Motor neuron (in vitro differentiated cells): ENCODE results near the gene GPR39. TPM values are rescaled to one million over a fixed set of nuclear protein-coding genes. Genes with fewer than 3 reads are reported as not detected.

Experiments
- ATAC-seq, 8 experiments: fragments of 200-7000 bp; cut with Tn5 transposase; replicated peaks in 6 of 8; 2 replicates each; pipeline ENCODE4 v1.8.0; 2021; ENCODE audit warnings: mild to moderate bottlenecking in 8 of 8, moderate library complexity in 8 of 8
- H3K27ac ChIP-seq, 2 donors: fragments of 250-450 bp; sonication (Bioruptor Pico); 2 replicates each; pipeline ENCODE4 v1.9.0; 2021; ENCODE audit warnings: antibody characterized with exemption in 2 of 2, mild to moderate bottlenecking in 2 of 2, moderate library complexity in 1 of 2
- H3K4me1 ChIP-seq, 2 donors: fragments of 250-450 bp; sonication (Bioruptor Pico); replicated peaks in 1 of 2; 2 replicates each; pipeline ENCODE4 v1.6.1; 2021; ENCODE audit warnings: antibody characterized with exemption in 2 of 2, mild to moderate bottlenecking in 2 of 2, moderate library complexity in 1 of 2
- H3K4me3 ChIP-seq, 5 donors: fragments of 250-450 bp; sonication (Bioruptor Pico); 2 replicates each; pipeline ENCODE4 v1.9.0; 2021; ENCODE audit warnings: antibody characterized with exemption in 5 of 5, mild to moderate bottlenecking in 5 of 5, moderate library complexity in 4 of 5
- WGBS, 10 experiments: fragments of 450-650 bp; shearing (Covaris generic); methylation state at CpG; one replicate each; pipeline ENCODE4 v1.0.0; 2022; 5-methylcytosine and 5-hydroxymethylcytosine counted together
- in situ Hi-C, 9 experiments: fragments of 400-800 bp; cut with MboI; loops; one replicate each; pipeline ENCODE4 v1.15.0; 2021; ENCODE audit warnings: low sequenced_read_pairs in 9 of 9, low pct_unique_long_range_greater_than_20kb in 2 of 9; ENCODE audit not compliant: unreplicated experiment in 9 of 9
- total RNA-seq, 8 experiments: library from RNA; unstranded; fragments of 300-600 nt; gene quantifications; 2 replicates each; pipeline versions ENCODE4 v1.2.3 to v1.2.4, GENCODE V29; 2022

GPR39 gene
- total RNA-seq, 8 experiments from 2014 or later: 0.38 to 1.3 (median 0.82) TPM; not detected in 2

DNA sequence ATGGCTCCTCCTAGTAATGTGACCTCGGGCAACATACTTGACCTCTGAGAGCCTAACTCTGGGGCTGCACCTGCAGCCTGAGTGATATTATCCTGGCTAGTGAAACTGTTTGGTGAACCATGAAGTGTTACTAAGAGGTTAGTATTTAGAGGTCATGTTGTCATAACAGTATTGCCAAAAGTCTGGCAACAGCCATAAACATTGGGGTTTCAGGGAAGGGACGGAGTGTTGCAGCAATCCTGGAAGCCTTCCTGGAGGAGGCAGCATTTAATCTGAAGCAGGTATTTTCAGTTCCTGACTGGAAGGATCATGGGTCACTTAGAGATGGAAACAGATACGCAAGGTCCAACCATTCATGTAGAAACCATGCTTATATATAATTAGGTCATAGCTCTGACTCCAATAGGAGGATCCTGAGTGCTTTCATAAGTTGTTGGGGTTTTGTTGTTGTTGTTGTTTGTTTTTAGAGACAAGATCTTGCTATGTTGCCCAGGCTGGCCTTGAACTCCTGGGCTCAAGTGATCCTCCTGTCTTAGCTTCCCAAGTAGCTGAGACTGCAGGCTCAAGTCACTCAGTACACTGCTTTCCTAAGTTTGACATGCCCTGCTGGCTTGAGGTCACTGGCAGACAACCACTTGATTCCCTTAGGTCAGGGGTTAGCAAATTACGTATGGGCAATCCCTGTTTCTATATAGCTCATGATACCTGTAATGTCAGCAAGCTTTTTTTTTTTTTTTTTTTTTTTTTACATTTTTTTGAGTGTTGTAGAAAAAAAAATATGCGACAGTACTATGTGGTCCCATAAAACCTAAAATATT lies 21.5 kb downstream of the GPR39 start:
- H3K4me1 ChIP-seq: peaks cover 10 to 22% of the 10 kb centered on the region in 2 donors
- H3K4me3 ChIP-seq: no peak overlapping the region
- ATAC-seq: no peak
- 33 to 100% (median 78%) methylated on average over 1 to 5 of the region's 5 CpGs for WGBS, 10 experiments
- in situ Hi-C loops: no loop called here
- no peak overlapping the region for H3K27ac ChIP-seq

- H3K27ac ChIP-seq: peak overlapping the region in 1 of 2 donors; percentile 25
- no peak overlapping the region for H3K4me3 ChIP-seq
- ATAC-seq: peak; percentile 38 to 98 (median 72)
- 0 to 87% (median 70%) methylated on average over 1 to 4 of the region's 4 CpGs; no CpG with 5 or more reads in 3 of the 10 experiments for WGBS, 10 experiments
- in situ Hi-C loops: no loop called here
- peaks cover 10 to 22% of the 10 kb centered on the region in 2 donors for H3K4me1 ChIP-seq
Observed at GRCh38 chr2:132438691-132439090, 22.1 kb downstream of the GPR39 start.

- in situ Hi-C loops: no loop called here
- H3K27ac ChIP-seq: no peak overlapping the region
- no peak overlapping the region for H3K4me3 ChIP-seq
- WGBS, 10 experiments: 0 to 94% (median 73%) methylated on average over 1 to 6 of the region's 6 CpGs; no CpG with 5 or more reads in 1 of the 10 experiments
- H3K4me1 ChIP-seq: peaks cover 10 to 22% of the 10 kb centered on the region in 2 donors
- ATAC-seq: no peak
Observed at GRCh38 chr2:132439703-132440398, 23.2 kb downstream of the GPR39 start.

GRCh38 chr2:132441051-132441450 lies 24.4 kb downstream of the GPR39 start:
- no peak for ATAC-seq
- in situ Hi-C loops: no loop called here
- no peak overlapping the region for H3K4me3 ChIP-seq
- peaks cover 10 to 22% of the 10 kb centered on the region in 2 donors for H3K4me1 ChIP-seq
- WGBS, 10 experiments: 60 to 100% (median 95%) methylated on average over 1 of the region's 1 CpG; no CpG with 5 or more reads in 4 of the 10 experiments
- H3K27ac ChIP-seq: no peak overlapping the region

- peaks cover 10 to 19% of the 10 kb centered on the region in 2 donors for H3K4me1 ChIP-seq
- peak in 1 of 8 experiments; percentile 7 for ATAC-seq
- H3K4me3 ChIP-seq: no peak overlapping the region
- in situ Hi-C loops: no loop called here
- 69 to 100% (median 83%) methylated on average over 1 to 6 of the region's 7 CpGs; no CpG with 5 or more reads in 1 of the 10 experiments for WGBS, 10 experiments
- H3K27ac ChIP-seq: no peak overlapping the region
Observed at GRCh38 chr2:132442278-132442677, 25.7 kb downstream of the GPR39 start.

DNA sequence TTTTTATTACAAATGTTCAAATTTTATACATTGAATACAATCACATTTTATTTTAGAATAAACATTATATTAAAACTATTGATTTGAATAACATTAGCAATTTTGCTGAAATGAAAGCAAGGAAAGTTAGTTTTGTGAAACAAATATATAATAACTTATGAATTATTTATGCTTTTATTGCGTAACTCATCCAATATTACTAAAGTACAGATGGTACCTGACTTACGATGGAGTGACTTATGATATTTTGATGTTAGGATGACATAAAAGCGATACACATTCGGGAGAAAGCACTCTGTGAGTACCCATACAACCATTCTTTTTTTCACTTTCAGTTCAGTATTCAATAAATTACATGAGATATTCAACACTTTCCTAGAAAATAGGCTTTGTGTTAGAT lies 26.5 kb downstream of the GPR39 start:
- no peak for ATAC-seq
- H3K4me3 ChIP-seq: no peak overlapping the region
- H3K4me1 ChIP-seq: peaks cover 13 to 22% of the 10 kb centered on the region in 2 donors
- in situ Hi-C loops: no loop called here
- no peak overlapping the region for H3K27ac ChIP-seq
- 79 to 100% (median 95%) methylated on average over 2 to 4 of the region's 4 CpGs; no CpG with 5 or more reads in 1 of the 10 experiments for WGBS, 10 experiments

GRCh38 chr2:132446444-132446843 lies 29.8 kb downstream of the GPR39 start:
- Histone ChIP-seq H3K27ac (no peak overlapping the region), H3K4me3 (no peak overlapping the region), H3K4me1 (peaks cover 19 to 20% of the 10 kb centered on the region in 2 donors)
- 43 to 100% (median 78%) methylated on average over 1 to 2 of the region's 2 CpGs; no CpG with 5 or more reads in 3 of the 10 experiments for WGBS, 10 experiments
- peak in 1 of 8 experiments; percentile 56 for ATAC-seq
- in situ Hi-C loops: no loop called here

GRCh38 chr2:132448331-132448730 lies 31.7 kb downstream of the GPR39 start:
- H3K4me3 ChIP-seq: no peak overlapping the region
- ATAC-seq: peak in 4 of 8 experiments; percentile 25 to 41 (median 34)
- peaks cover 12 to 20% of the 10 kb centered on the region in 2 donors for H3K4me1 ChIP-seq
- H3K27ac ChIP-seq: no peak overlapping the region
- WGBS, 10 experiments: 0 to 60% (median 20%) methylated on average over 2 to 6 of the region's 6 CpGs; no CpG with 5 or more reads in 1 of the 10 experiments
- in situ Hi-C loops: no loop called here

- WGBS, 10 experiments: 50 to 100% (median 83%) methylated on average over 1 to 4 of the region's 4 CpGs; no CpG with 5 or more reads in 2 of the 10 experiments
- H3K27ac ChIP-seq: no peak overlapping the region
- ATAC-seq: peak; percentile 60 to 86 (median 73)
- no peak overlapping the region for H3K4me3 ChIP-seq
- in situ Hi-C loops: no loop called here
- H3K4me1 ChIP-seq: peaks cover 12 to 20% of the 10 kb centered on the region in 2 donors
Observed at GRCh38 chr2:132448771-132449170, 32.2 kb downstream of the GPR39 start.

GRCh38 chr2:132449868-132450267 lies 33.3 kb downstream of the GPR39 start:
- H3K4me3 ChIP-seq: no peak overlapping the region
- in situ Hi-C loops: no loop called here
- 60 to 100% (median 83%) methylated on average over 1 of the region's 1 CpG; no CpG with 5 or more reads in 6 of the 10 experiments for WGBS, 10 experiments
- ATAC-seq: peak in 1 of 8 experiments; percentile 39
- H3K27ac ChIP-seq: no peak overlapping the region
- H3K4me1 ChIP-seq: peaks cover 12 to 20% of the 10 kb centered on the region in 2 donors

DNA sequence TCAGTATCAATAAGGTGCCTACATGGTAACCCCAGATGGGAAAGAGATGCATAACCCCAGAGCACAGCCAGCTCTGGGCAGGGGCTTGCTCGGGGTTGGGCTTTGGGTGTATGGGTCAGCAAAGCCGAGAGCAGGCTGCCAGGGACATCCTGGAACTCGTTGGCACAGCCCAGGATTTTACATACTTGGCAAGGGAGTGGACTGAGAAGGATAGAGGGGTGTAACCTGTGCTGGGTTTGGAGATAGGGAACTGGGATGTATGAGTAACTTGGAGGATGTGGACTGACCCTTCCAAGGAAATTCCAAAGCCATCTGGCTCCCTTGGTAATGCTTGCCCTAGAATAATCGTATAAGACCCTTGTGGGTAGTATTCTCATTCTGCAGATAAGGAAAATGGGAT lies 44.2 kb downstream of the GPR39 start:
- no peak for ATAC-seq
- H3K27ac ChIP-seq: no peak overlapping the region
- in situ Hi-C loops: no loop called here
- 0 to 80% (median 30%) methylated on average over 1 to 4 of the region's 4 CpGs; no CpG with 5 or more reads in 2 of the 10 experiments for WGBS, 10 experiments
- no peak overlapping the region for H3K4me3 ChIP-seq
- H3K4me1 ChIP-seq: no peaks in the 10 kb centered on the region

GRCh38 chr2:132462236-132462635 lies 45.6 kb downstream of the GPR39 start:
- Histone ChIP-seq H3K4me3 (no peak overlapping the region), H3K27ac (no peak overlapping the region), H3K4me1 (no peaks in the 10 kb centered on the region)
- ATAC-seq: no peak
- 33 to 60% (median 55%) methylated on average over 1 of the region's 1 CpG; no CpG with 5 or more reads in 6 of the 10 experiments for WGBS, 10 experiments
- in situ Hi-C loops: no loop called here

GRCh38 chr2:132463719-132464118 lies 47.1 kb downstream of the GPR39 start:
- no peak for ATAC-seq
- in situ Hi-C loops: no loop called here
- Histone ChIP-seq H3K27ac (no peak overlapping the region), H3K4me3 (no peak overlapping the region), H3K4me1 (peaks cover under 1 to 3% of the 10 kb centered on the region in 2 donors)
- WGBS, 10 experiments: 18 to 100% (median 89%) methylated on average over 1 to 3 of the region's 4 CpGs; no CpG with 5 or more reads in 5 of the 10 experiments
